Transverse colon (tissue), 3 donors: ENCODE data around the gene KRTAP4-6.

Experiments
- EP300 ChIP-seq: sonication (generic); formaldehyde crosslinking; IDR thresholded peaks from one replicate; pipeline ENCODE4 v1.6.1; 2017; ENCODE audit warnings: antibody characterized with exemption, low read depth
- POLR2AphosphoS5 ChIP-seq, 3 donors: sonication (generic); formaldehyde crosslinking; IDR thresholded peaks; one replicate each; pipeline ENCODE4 v1.6.1; 2016; ENCODE audit warnings: antibody characterized with exemption in 3 of 3

DNA sequence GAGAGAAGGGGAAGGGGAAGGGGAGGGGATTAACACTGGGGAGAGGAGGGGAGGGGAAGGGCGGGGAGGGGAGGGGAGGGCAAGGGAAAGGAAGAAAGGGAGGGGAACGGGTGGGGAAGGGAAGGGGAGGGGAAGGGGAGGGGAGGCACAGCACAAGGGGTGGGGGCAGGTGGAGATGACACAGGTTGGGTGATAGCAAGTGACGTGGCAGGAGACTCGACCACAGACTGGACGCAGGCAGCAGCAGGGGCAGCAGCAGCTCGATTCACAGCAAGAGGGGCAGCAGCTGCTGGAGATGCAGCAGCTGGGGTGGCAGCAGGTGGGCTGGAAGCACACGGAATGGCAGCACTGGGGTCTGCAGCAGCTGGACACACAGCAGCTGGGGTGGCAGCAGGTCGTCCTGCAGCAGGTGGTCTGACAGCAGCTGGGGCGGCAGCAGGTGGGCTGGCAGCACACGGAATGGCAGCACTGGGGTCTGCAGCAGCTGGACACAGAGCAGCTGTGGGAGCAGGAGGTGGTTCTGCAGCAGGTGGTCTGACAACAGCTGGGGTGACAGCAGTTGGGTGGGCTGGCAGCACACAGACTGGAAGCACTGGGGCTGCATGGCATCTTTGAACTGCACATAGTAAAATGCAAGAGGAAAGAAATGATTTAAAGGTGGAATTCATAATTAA is 38.6 kb downstream of the KRTAP4-6 start, which contains the start of gene KRTAP4-16:
- no peak for TF ChIP-seq POLR2AphosphoS5 (IDR thresholded peaks at IDR 0.05)
- TF ChIP-seq EP300 = no peak
